ENCODE results near the gene SCN1B.

The SCN1B gene

GRCh38 chr19:35033067-35034004, 3.1 kb downstream of the SCN1B start:
- ChIA-PET POLR2A (interaction anchor here (0.7 to 1.2 kb wide), 2 partner anchors 8 to 26 kb away, joined by 3 read pairs; no protein-coding TSS in a partner anchor), CTCF (interaction anchor here (0.6 to 3.4 kb wide), 4 partner anchors 12 to 1170 kb away, joined by 4 to 29 read pairs (median 5); no protein-coding TSS in a partner anchor)
- no peak for TF ChIP-seq SCRT1 (tag by site-specific recombination; IDR thresholded peaks at IDR 0.05; ENCODE audit: borderline replicate concordance)
- TF ChIP-seq ZNF221 (tag by site-specific recombination; IDR thresholded peaks at IDR 0.05; ENCODE audit: borderline replicate concordance), result no peak
- TF ChIP-seq, protein P1, sequence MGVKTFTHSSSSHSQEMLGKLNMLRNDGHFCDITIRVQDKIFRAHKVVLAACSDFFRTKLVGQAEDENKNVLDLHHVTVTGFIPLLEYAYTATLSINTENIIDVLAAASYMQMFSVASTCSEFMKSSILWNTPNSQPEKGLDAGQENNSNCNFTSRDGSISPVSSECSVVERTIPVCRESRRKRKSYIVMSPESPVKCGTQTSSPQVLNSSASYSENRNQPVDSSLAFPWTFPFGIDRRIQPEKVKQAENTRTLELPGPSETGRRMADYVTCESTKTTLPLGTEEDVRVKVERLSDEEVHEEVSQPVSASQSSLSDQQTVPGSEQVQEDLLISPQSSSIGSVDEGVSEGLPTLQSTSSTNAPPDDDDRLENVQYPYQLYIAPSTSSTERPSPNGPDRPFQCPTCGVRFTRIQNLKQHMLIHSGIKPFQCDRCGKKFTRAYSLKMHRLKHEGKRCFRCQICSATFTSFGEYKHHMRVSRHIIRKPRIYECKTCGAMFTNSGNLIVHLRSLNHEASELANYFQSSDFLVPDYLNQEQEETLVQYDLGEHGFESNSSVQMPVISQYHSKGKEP (tag by site-specific recombination; IDR thresholded peaks at IDR 0.05), result no peak
- TF ChIP-seq ZNF416 (tag by site-specific recombination; IDR thresholded peaks at IDR 0.05), result no peak
- no peak for TF ChIP-seq ZNF19 (tag by site-specific recombination; IDR thresholded peaks at IDR 0.05; ENCODE audit: low read depth)
- no peak for TF ChIP-seq ZNF132 (tag by site-specific recombination; IDR thresholded peaks at IDR 0.05; ENCODE audit: borderline replicate concordance)
- TF ChIP-seq EGR2 (tag by site-specific recombination; IDR thresholded peaks at IDR 0.05; ENCODE audit: low read depth), result peak; percentile 75
- TF ChIP-seq SP2 (tag by site-specific recombination; IDR thresholded peaks at IDR 0.05), result no peak
- no peak for TF ChIP-seq ZNF248 (tag by site-specific recombination; IDR thresholded peaks at IDR 0.05)
- TF ChIP-seq KLF10 (tag by site-specific recombination; IDR thresholded peaks at IDR 0.05), result no peak
- TF ChIP-seq, protein P2, sequence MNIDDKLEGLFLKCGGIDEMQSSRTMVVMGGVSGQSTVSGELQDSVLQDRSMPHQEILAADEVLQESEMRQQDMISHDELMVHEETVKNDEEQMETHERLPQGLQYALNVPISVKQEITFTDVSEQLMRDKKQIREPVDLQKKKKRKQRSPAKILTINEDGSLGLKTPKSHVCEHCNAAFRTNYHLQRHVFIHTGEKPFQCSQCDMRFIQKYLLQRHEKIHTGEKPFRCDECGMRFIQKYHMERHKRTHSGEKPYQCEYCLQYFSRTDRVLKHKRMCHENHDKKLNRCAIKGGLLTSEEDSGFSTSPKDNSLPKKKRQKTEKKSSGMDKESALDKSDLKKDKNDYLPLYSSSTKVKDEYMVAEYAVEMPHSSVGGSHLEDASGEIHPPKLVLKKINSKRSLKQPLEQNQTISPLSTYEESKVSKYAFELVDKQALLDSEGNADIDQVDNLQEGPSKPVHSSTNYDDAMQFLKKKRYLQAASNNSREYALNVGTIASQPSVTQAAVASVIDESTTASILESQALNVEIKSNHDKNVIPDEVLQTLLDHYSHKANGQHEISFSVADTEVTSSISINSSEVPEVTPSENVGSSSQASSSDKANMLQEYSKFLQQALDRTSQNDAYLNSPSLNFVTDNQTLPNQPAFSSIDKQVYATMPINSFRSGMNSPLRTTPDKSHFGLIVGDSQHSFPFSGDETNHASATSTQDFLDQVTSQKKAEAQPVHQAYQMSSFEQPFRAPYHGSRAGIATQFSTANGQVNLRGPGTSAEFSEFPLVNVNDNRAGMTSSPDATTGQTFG (tag by site-specific recombination; IDR thresholded peaks at IDR 0.05; ENCODE audit: borderline replicate concordance), result no peak
- TF ChIP-seq ZNF843 (tag by site-specific recombination; IDR thresholded peaks at IDR 0.05), result no peak
- TF ChIP-seq, protein P3, sequence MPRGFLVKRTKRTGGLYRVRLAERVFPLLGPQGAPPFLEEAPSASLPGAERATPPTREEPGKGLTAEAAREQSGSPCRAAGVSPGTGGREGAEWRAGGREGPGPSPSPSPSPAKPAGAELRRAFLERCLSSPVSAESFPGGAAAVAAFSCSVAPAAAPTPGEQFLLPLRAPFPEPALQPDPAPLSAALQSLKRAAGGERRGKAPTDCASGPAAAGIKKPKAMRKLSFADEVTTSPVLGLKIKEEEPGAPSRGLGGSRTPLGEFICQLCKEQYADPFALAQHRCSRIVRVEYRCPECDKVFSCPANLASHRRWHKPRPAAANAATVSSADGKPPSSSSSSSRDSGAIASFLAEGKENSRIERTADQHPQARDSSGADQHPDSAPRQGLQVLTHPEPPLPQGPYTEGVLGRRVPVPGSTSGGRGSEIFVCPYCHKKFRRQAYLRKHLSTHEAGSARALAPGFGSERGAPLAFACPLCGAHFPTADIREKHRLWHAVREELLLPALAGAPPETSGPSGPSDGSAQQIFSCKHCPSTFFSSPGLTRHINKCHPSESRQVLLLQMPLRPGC (tag by site-specific recombination; IDR thresholded peaks at IDR 0.05), result no peak
- no peak for TF ChIP-seq ZNF529 (tag by site-specific recombination; IDR thresholded peaks at IDR 0.05; ENCODE audit: insufficient replicate concordance)
- peak; percentile 77 for TF ChIP-seq ZFHX2 (tag by site-specific recombination; conservative IDR thresholded peaks at IDR 0.05)
- H3K36me3 ChIP-seq (ENCODE audit: control insufficient read depth in 2 of 2, insufficient read depth in 1 of 2, low read length in 2 of 2), result peaks cover 16 to 17% of the 10 kb centered on the region in 2 experiments; a peak in 2 of 3 replicates
- H3K27ac ChIP-seq (ENCODE audit: extremely low read depth, low read depth, low read length), result no peak overlapping the region
- H3K9me3 ChIP-seq (ENCODE audit: control insufficient read depth, insufficient read depth, low read depth, low read length), result no peaks in the 10 kb centered on the region
- H3K4me1 ChIP-seq (ENCODE audit: control insufficient read depth, insufficient read depth, low read length), result peaks cover 14% of the 10 kb centered on the region
- H3K4me3 ChIP-seq (ENCODE audit: low read depth, low read length), result no peak overlapping the region

- ChIA-PET CTCF (interaction anchor here (0.6 to 3.4 kb wide), 4 partner anchors 11 to 1169 kb away, joined by 4 to 29 read pairs (median 5); no protein-coding TSS in a partner anchor), POLR2A (interaction anchor here (0.7 to 1.2 kb wide), 2 partner anchors 9 to 26 kb away, joined by 3 read pairs; no protein-coding TSS in a partner anchor)
- H3K4me1 ChIP-seq (ENCODE audit: control insufficient read depth, insufficient read depth, low read length), result peaks cover 14% of the 10 kb centered on the region
- no peak overlapping the region for H3K4me3 ChIP-seq (ENCODE audit: low read depth, low read length)
- H3K36me3 ChIP-seq (ENCODE audit: control insufficient read depth in 2 of 2, insufficient read depth in 1 of 2, low read length in 2 of 2), result peaks cover 10 to 15% of the 10 kb centered on the region in 2 experiments; a peak in 2 of 3 replicates
- H3K27ac ChIP-seq (ENCODE audit: extremely low read depth, low read depth, low read length), result no peak overlapping the region
- TF ChIP-seq ZIC2 (tag by site-specific recombination; IDR thresholded peaks at IDR 0.05), result peak; percentile 27; the same call in 1 of the 2 replicates
- TF ChIP-seq ZNF654 (tag by site-specific recombination; IDR thresholded peaks at IDR 0.05; ENCODE audit: low read depth), result no peak
- H3K9me3 ChIP-seq (ENCODE audit: control insufficient read depth, insufficient read depth, low read depth, low read length), result no peaks in the 10 kb centered on the region
Observed at GRCh38 chr19:35034005-35034502, 3.8 kb downstream of the SCN1B start.

All from HEK293 (cell line).